ENCODE measurements around the gene NPRL2. TPM values are rescaled to one million over a fixed set of nuclear protein-coding genes. Genes with fewer than 3 reads are reported as not detected.

NPRL2 gene
- total and polyA plus RNA-seq, 2 of the 13 experiments (the other 11 are each of a cell fraction or from before 2014, with no cell fraction given): 30.6 to 51.4 TPM

DNA sequence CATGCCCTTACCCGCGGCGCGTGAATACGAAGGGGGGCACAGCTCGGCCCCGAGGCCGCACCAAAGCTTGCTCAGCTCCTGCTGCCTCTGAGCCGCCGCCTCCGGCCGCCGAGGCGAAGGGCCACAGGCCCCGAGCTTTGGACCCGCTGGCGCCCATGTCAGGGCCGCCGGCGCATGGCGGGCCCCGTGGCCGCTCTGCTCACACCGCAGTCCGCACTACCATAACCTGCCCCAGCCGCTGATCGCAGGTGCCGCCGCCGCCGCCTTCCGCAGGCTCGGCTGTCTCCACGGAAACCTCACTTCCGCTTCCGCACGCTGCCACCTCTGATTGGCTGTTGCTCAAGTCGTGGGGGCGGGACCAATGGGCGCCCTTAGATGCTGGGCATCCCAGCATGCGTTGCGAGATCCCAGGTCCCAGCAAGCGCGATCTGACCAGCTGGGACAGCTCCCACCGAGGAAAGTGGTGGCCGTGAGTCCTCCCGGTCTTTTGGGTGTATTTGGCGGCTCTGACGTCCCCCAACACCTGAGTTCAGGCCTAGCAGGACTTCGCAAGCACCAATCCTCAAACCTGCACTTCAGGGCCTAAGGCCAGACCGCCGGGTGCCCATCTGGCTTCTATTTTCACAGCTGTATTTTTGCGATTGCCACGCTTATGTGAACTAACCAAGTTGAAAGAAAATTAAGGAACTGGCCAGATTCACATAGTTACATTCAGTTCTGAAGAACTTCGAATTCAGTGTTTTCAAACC, 22.5 kb downstream of the NPRL2 start, which contains the start of gene TUSC2 (continued):
- TF ChIP-seq, protein P1, sequence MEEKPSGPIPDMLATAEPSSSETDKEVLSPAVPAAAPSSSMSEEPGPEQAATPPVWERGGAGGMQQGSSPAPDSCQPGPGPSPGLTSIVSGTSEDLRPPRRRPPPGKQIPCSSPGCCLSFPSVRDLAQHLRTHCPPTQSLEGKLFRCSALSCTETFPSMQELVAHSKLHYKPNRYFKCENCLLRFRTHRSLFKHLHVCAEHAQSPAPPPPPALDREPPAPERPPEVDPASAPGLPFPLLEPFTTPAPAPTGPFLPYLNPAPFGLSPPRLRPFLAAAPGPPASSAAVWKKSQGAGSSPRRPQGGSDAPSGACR (CRISPR knock-in tag; IDR thresholded peaks at IDR 0.05): peak; percentile 30; the same call in 1 of the 2 replicates
- TF ChIP-seq, protein P2, sequence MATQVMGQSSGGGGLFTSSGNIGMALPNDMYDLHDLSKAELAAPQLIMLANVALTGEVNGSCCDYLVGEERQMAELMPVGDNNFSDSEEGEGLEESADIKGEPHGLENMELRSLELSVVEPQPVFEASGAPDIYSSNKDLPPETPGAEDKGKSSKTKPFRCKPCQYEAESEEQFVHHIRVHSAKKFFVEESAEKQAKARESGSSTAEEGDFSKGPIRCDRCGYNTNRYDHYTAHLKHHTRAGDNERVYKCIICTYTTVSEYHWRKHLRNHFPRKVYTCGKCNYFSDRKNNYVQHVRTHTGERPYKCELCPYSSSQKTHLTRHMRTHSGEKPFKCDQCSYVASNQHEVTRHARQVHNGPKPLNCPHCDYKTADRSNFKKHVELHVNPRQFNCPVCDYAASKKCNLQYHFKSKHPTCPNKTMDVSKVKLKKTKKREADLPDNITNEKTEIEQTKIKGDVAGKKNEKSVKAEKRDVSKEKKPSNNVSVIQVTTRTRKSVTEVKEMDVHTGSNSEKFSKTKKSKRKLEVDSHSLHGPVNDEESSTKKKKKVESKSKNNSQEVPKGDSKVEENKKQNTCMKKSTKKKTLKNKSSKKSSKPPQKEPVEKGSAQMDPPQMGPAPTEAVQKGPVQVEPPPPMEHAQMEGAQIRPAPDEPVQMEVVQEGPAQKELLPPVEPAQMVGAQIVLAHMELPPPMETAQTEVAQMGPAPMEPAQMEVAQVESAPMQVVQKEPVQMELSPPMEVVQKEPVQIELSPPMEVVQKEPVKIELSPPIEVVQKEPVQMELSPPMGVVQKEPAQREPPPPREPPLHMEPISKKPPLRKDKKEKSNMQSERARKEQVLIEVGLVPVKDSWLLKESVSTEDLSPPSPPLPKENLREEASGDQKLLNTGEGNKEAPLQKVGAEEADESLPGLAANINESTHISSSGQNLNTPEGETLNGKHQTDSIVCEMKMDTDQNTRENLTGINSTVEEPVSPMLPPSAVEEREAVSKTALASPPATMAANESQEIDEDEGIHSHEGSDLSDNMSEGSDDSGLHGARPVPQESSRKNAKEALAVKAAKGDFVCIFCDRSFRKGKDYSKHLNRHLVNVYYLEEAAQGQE (IDR thresholded peaks at IDR 0.05; ENCODE audit: borderline replicate concordance in 1 of 2, low read depth in 1 of 2, low read length in 2 of 2): peak in 1 of 2 experiments; percentile 50; a peak in 1 of 4 replicates
- TF ChIP-seq, protein P3, sequence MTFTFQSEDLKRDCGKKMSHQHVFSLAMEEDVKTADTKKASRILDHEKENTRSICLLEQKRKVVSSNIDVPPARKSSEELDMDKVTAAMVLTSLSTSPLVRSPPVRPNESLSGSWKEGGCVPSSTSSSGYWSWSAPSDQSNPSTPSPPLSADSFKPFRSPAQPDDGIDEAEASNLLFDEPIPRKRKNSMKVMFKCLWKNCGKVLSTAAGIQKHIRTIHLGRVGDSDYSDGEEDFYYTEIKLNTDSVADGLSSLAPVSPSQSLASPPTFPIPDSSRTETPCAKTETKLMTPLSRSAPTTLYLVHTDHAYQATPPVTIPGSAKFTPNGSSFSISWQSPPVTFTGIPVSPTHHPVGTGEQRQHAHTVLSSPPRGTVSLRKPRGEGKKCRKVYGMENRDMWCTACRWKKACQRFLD (CRISPR knock-in tag; IDR thresholded peaks at IDR 0.05; ENCODE audit: borderline replicate concordance): 0 out of 2 replicates have a peak, but pooled peaks have one; percentile 37
- TF ChIP-seq ZNF780A (CRISPR knock-in tag; IDR thresholded peaks at IDR 0.05): no peak
- no peak for TF ChIP-seq ZNF670 (CRISPR knock-in tag; IDR thresholded peaks at IDR 0.05; ENCODE audit: borderline replicate concordance)
- peak; percentile 81; the same call in 1 of the 2 replicates for TF ChIP-seq KDM5B (CRISPR knock-in tag; IDR thresholded peaks at IDR 0.05; ENCODE audit: borderline replicate concordance)
- TF ChIP-seq, protein P4, sequence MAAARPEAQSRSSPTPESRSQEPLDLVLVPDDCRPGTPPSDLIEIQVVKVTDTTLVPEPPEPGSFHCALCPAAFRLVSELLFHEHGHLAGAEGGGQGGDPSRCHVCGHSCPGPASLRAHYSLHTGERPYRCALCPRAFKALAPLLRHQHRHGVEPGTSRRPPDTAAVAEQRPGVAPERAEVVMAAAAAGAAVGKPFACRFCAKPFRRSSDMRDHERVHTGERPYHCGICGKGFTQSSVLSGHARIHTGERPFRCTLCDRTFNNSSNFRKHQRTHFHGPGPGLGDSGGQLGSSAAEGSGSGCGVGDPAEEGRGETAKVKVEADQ (CRISPR knock-in tag; IDR thresholded peaks at IDR 0.05; ENCODE audit: borderline replicate concordance): peak; percentile 33; the same call in 1 of the 2 replicates
- TF ChIP-seq TSC22D2 (CRISPR knock-in tag; IDR thresholded peaks at IDR 0.05; ENCODE audit: borderline replicate concordance): no peak
- TF ChIP-seq MYC (CRISPR knock-in tag; IDR thresholded peaks at IDR 0.05; ENCODE audit: borderline replicate concordance): peak; percentile 78
- TF ChIP-seq FOXA1 (IDR thresholded peaks at IDR 0.05): no peak
- TF ChIP-seq FOXA1 (CRISPR knock-in tag; IDR thresholded peaks at IDR 0.05): peak; percentile 14; the same call in 1 of the 2 replicates
- peak; percentile 62 for TF ChIP-seq TEAD3 (CRISPR knock-in tag; optimal IDR thresholded peaks at IDR 0.05; ENCODE audit: borderline replicate concordance)
- TF ChIP-seq EED (CRISPR knock-in tag; IDR thresholded peaks at IDR 0.05): peak; percentile 84; the same call in 1 of the 2 replicates
- peak; percentile 59; the same call in 1 of the 2 replicates for TF ChIP-seq GATA4 (IDR thresholded peaks at IDR 0.05; ENCODE audit: borderline replicate concordance, low read depth)
- no peak for TF ChIP-seq ATF7 (IDR thresholded peaks at IDR 0.05)
- TF ChIP-seq ATF7 (CRISPR knock-in tag; IDR thresholded peaks at IDR 0.05): no peak
- TF ChIP-seq KAT7 (CRISPR knock-in tag; IDR thresholded peaks at IDR 0.05; ENCODE audit: borderline replicate concordance): peak; percentile 69; the same call in 1 of the 2 replicates
- TF ChIP-seq TMF1 (CRISPR knock-in tag; IDR thresholded peaks at IDR 0.05; ENCODE audit: low read depth): peak; percentile 57; the same call in 1 of the 2 replicates
- TF ChIP-seq KDM3A (CRISPR knock-in tag; IDR thresholded peaks at IDR 0.05; ENCODE audit: low read depth): peak; percentile 74; the same call in 1 of the 2 replicates
- TF ChIP-seq, protein P5, sequence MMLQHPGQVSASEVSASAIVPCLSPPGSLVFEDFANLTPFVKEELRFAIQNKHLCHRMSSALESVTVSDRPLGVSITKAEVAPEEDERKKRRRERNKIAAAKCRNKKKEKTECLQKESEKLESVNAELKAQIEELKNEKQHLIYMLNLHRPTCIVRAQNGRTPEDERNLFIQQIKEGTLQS (CRISPR knock-in tag; IDR thresholded peaks at IDR 0.05): peak; percentile 33; the same call in 1 of the 2 replicates
- TF ChIP-seq MIXL1 (CRISPR knock-in tag; IDR thresholded peaks at IDR 0.05): 0 out of 2 replicates have a peak, but pooled peaks have one; percentile 39
- TF ChIP-seq ZBTB7A (CRISPR knock-in tag; IDR thresholded peaks at IDR 0.05): no peak
- 0 out of 2 replicates have a peak, but pooled peaks have one; percentile 39 for TF ChIP-seq ARNT2 (CRISPR knock-in tag; IDR thresholded peaks at IDR 0.05; ENCODE audit: low read depth)
- no peak for TF ChIP-seq SMAD9 (CRISPR knock-in tag; IDR thresholded peaks at IDR 0.05)

All from HepG2 (cell line).